SK-N-DZ (cell line): ENCODE data around the gene RGS11.
"Not testable (repeated sequence)": the region's sequence is repeated elsewhere in the genome, so short reads cannot be mapped to it uniquely, and the experiment has no call there.

Experiments
- DNase-seq: peaks from one replicate; pipeline ENCODE4 v3.0.0-alpha.2; 2015; ENCODE audit warnings: low spot score

RGS11 gene

DNA sequence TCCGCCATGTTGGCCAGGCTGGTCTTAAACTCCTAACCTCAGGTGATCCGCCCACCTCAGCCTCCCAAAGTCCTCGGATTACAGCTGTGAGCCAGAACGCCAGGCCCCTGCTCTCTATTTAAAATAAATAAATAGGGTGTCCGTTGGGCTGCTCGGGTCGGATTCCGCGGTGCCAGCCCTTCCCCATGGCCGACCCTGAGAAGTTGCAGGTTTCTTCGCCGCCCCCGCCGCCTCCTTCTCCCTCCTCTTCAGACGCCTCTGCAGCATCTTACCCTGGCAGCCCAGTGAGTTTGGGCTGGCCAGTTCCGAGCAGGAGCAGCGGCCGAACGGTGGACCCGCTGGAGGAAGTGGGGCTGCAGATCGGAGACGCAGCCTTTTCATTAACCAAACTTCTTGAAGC, 44.8 kb downstream of the RGS11 start:
- DNase-seq = no peak

- not testable (repeated sequence) for DNase-seq
Measured at GRCh38 chr16:230351-230750, 45.4 kb downstream of the RGS11 start.

- no peak for DNase-seq
Measured at GRCh38 chr16:229731-230281, 45.9 kb downstream of the RGS11 start.

- peak; percentile 92 for DNase-seq
Measured at GRCh38 chr16:228852-229730, 46.7 kb downstream of the RGS11 start, which contains the start of gene LUC7L. Gene LUC7L (minus strand): TSS chr16:229449. CDS start chr16:229339, 110 bp downstream.

DNA sequence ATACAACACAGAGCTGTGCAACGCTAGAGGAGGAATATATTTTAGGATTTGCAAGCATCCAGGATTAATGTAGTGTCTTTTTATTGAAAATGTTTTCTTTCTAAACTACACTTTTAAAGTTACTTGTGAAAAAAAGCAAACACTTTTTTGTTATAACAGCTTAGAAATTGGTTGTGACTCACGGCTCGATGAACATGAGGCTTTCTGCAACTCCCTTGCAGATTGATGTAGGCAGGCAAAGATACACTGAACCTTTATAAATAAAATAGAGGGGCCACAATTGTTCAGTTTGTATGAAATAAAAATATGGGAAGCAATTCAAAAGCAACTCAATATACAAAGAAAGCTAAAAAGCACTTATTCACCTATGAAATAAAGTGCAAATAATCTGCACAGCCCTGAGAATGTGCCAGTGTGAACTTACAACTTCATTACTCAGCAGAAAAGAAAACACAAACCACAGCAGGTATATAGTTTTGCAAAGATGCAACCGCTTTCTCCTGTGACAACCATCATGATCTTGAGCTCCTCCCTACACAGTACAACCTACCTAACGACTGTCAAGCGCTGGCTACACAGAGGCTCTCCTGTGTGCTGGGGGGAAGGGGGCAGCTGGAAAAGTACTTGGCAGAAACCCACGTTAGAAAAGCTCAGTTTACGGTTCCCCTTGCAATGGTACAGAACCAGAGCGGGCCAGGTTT, 47.4 kb downstream of the RGS11 start:
- no peak for DNase-seq

DNA sequence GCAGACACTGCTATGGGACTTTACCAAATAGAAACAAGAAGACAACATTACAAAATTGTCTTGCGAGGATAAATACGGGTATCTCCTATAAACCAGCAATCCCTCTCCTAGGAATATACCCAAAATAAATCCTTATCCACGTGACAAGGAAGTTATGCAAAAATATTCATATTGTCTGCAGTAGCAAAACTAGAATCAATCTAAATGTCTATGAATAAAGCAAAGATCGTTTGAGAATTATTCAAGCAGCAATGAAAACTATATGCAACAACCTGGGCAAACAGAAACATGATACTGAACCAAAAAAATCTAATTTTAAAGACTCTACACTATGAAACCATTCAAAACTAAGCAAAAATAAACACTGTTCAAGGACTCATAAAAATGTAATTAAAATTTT, 55.7 kb downstream of the RGS11 start:
- no peak for DNase-seq
